GM04504 (cell line): ENCODE results near the gene CBX7.

Source experiments
- DNase-seq: peaks from one replicate; pipeline ENCODE4 v3.0.0-alpha.2; 2012; ENCODE audit warnings: low read depth

Gene CBX7

GRCh38 chr22:39147335-39148025, 5.0 kb downstream of the CBX7 start:
- no peak for DNase-seq

DNA sequence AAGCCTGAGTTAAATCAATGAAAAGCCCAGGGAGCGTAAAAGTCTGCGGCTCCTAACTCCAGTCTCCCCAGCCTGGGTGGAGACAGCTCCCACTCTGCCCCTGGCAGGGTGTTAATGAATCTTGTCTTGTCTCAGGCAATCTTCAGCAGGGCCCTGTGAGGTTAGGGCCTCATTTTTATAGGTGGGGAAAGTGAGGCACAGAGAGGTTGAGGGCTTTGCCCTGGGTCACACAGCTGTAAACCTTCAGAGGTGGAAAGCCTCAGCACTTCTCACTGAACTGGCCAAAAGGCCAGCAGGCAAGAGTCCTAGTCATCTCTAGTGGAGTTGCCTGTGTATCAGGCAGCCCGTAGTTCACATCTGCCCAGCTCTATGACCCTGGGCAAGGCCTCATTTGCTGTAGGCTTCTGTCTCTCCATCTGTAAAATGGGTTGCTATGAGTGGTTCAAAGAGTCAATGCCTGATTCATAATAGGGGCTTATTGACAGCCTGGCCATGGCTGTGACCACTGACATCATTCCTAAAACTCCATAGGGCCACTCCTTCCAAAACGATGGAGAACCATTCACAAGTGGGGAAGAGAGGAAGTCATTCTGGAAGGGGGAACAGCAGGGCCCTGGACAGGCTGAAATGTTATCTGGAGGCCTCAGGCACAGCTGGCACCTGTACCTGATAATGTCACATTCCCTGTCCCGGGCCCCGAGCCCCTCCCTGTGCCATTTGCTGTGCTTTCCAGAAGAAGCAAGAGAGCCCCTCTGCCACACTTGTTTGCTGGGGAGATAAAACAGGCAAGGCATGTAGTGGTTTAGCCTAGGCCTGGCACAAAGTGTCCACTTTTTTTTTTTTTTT, 6.0 kb downstream of the CBX7 start:
- DNase-seq: no peak

DNA sequence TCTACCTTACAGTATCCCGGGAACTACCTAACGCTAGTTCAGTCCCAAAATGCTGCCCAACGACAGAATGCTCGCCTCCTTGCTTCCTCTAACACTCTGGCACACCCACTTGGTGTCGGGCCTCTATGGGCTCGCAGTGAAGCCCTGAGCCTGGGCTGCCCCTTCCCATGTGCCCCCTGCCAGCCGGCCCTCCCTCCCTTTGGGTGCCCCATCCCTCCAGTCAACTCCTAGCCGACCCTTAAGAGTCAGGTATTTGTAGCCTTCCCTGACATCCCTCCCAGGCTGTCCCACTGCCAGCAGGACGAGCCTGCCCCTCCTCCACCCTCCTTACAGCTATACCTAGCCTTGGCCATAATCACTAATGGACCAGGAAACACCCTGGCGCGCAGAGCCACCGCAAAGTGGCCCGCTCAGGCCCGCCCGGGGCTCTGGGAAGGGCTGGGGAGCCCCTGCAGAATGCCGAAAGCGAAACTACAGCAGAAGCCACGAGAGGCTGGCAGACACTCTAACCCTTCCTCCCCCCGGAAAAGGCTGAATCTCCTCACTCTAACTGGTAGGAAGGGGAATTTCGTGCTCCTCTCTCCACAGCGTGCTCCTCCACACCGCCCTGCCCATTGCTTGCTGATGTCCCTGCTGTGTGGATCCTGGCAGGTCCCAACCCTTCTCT, 8.2 kb downstream of the CBX7 start:
- peak; percentile 28 for DNase-seq

GRCh38 chr22:39142088-39142680, 10.3 kb downstream of the CBX7 start:
- no peak for DNase-seq

DNA sequence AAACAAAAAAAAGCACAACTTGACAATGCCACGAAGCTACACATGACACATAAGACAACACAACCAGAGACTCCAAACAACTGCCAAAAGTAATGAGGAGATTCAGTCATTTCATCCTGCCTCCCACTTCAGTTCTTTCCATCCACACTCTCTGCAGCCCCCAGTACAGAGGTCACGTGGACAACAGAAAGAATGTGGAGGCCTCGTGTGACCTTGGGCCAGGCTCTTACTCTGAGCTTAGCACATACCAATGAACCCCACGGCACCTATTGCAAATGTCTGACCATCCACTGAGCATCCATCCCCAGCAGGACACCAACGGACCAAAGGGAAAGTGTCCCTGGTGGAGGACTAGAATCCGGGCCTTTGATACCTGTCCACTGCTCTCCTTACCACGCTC, 12.5 kb downstream of the CBX7 start:
- no peak for DNase-seq

DNA sequence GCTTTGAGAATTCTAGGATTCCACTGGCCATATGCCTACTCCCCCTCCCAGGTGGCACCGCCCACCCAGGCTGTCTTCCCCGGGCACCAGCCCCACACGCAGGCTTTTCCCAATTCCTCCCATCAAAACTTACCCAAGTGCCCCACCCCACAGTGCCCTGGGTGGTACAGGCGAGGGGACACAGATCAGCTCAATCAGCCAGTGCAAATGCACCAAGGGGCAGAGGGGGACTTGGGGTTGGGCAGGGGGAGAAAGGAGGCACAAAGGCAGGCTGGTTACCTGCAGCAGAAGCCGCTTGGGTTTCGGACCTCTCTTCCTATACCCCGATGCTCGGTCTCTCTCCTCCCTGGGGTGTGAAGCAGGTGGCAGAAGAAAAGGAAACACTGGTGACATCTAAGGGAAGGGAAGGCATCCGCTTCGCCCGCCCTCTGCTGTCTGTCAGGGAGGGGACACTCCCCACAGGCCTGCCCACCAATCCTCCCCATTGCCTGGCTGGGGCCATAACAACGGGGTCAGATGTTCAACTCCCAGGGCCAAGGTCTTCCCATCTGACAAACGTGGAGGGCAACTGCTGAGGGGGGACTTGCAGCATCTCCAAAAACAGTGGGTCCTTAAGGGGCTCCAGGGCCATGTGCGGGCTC, 14.0 kb downstream of the CBX7 start:
- no peak for DNase-seq

DNA sequence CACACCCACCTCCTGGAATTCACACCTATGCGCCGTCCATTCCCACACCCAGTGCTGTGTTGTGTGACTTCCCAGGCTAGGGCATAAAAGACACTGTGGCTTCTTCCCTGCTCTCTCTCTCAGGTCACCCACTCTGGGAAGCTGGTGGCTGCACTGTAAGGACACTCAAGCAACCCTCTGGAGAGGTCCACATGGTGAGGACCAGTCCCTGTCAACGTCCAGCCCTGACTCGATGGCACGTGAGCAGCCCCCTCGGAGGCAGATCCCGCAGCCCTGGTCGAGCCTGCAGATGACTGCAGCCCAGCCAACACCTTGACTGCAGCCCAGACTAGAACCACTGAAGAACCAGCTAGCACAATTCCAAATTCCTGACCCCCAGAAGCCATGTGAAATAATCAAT, 16.2 kb downstream of the CBX7 start:
- no peak for DNase-seq

- DNase-seq: no peak
These were observed 17.2 kb downstream of the CBX7 start for GRCh38 chr22:39135092-39135896.

GRCh38 chr22:39134366-39135091, 18.0 kb downstream of the CBX7 start:
- no peak for DNase-seq

- DNase-seq: no peak
These were observed 18.6 kb downstream of the CBX7 start for GRCh38 chr22:39133871-39134270.

DNA sequence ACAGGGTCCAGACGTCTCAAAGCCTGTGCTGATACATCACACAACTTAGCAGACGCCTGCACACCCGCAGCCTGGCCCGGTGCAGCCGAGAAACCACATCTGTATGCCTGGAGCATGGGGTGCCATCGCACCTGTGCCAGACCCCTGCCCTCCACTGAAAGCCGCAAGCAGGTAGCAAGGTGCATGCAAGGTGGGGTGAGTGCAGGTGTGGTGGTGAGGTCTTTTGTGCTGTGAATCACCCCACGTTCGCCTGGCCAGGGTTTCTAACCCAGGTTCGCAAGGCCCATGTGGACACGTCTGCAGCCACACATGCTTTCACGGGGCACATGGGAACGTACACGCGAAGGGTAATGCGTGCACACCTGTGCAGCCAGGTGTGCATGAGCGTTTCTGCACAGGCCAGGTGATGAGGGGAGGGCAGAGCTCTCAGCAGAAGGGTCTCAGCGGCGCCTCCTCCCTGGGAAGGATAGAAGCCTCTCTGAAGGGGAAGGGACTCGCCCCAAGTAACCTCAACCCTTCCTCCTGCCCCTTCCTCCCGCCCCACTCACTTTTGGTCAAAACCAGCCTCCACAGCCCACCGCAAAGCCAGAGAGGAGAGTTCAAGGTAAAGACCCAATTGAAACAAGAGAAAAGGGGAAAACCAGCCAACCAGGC, 19.5 kb downstream of the CBX7 start:
- DNase-seq: no peak

- no peak for DNase-seq
These were observed 20.2 kb downstream of the CBX7 start for GRCh38 chr22:39132281-39132680.

GRCh38 chr22:39130892-39131855, 21.3 kb downstream of the CBX7 start:
- DNase-seq: no peak

- DNase-seq: no peak
These were observed 22.3 kb downstream of the CBX7 start for GRCh38 chr22:39130152-39130704.

DNA sequence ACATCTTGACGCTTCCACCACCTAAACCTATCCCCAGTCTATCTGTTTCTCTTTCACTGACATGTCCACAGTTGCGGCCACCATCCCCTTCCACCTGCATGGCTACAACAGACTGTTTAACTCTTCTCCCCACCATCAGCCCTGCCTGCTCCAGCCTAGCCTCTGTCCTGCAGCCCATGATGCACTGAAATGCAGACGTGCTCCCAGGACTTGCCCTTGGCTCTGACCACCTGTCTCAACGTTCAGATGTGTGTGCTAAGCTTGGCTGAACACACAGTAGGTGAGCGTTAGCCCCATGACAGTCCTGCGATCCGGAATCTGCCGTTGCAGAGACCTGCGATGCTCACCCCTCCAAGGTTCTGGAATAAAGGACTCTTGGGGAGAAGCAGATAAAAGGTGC, 22.7 kb downstream of the CBX7 start:
- no peak for DNase-seq

GRCh38 chr22:39129081-39129480, 23.4 kb downstream of the CBX7 start:
- no peak for DNase-seq

GRCh38 chr22:39128508-39128907, 24.0 kb downstream of the CBX7 start:
- no peak for DNase-seq

DNA sequence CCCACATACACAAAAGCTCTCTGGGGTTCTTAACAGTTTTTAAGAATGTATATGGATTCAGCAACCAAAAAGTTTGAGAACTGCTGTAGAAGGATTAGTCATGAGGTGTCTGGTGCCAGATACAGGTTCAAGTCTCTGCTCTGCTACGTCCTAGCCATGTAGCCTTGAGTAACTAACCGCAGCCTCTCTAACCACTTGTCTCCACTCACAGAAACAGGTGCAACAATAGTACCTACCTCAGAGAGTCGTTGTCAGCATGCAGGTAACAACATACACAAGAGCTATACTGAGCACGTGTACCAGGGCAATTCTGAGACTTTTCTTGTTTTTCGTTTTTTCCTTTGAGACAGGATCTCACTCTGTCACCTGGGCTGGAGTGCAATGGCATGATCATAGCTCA, 26.9 kb downstream of the CBX7 start:
- no peak for DNase-seq
